ENCODE measurements around the gene TNFRSF12A. TPM values are rescaled to one million over a fixed set of nuclear protein-coding genes. Genes with fewer than 3 reads are reported as not detected.

TNFRSF12A gene
- total and polyA plus RNA-seq, 2 of the 13 experiments (the other 11 are each of a cell fraction or from before 2014, with no cell fraction given), result 61.9 to 66.0 TPM

DNA sequence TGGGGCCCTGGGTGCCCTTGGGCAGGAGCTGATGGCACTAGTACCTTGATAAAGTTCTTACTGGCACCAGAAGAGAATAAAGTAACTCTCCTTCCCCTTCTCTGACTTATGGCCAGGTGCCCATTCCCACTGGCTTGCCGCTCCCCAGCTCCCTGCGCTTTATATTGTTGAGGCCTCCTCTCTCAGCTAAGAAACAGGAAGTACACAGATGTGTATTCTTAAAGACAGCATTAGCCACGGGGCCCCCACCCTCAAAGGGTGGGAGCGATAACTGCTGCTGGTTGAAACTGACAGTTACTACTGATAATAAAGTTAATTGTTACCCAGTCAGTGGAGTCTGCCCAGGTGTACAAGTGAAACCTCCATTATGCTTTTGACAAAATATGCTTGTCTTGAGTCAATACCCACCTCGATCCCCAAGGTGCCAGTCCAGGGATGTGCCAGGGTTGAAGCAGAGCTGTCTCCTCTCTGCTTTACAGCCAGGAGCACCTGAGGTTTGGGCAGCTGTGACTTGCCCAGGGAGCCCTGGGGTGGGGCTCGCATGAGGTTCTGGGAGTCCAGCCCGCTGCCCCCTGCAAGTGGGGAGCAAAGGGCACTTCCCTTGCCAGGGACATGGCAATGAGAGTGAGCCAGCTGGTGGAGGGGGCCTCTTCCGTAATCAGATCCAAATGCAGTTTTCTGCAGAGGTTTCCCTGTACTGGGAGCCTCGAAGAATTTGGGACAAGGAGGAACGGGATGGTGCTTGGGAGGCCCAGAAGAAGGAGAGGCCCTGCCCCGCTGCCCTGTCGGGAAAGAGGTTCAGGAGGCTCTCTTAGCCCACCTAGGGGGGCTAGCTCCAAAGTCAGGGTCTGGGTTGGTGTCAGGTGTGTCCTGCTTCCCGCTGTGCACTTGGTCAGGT lies 12.9 kb upstream of the TNFRSF12A start (continued):
- TF ChIP-seq, protein P1, sequence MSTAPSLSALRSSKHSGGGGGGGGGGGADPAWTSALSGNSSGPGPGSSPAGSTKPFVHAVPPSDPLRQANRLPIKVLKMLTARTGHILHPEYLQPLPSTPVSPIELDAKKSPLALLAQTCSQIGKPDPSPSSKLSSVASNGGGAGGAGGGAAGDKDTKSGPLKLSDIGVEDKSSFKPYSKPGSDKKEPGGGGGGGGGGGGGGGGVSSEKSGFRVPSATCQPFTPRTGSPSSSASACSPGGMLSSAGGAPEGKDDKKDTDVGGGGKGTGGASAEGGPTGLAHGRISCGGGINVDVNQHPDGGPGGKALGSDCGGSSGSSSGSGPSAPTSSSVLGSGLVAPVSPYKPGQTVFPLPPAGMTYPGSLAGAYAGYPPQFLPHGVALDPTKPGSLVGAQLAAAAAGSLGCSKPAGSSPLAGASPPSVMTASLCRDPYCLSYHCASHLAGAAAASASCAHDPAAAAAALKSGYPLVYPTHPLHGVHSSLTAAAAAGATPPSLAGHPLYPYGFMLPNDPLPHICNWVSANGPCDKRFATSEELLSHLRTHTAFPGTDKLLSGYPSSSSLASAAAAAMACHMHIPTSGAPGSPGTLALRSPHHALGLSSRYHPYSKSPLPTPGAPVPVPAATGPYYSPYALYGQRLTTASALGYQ (CRISPR knock-in tag; IDR thresholded peaks at IDR 0.05), result no peak
- TF ChIP-seq ZEB1 (IDR thresholded peaks at IDR 0.05; ENCODE audit: insufficient replicate concordance, low read depth) (peak; percentile 39), XRCC5 (optimal IDR thresholded peaks at IDR 0.05; ENCODE audit: low read length) (no peak), ZNF430 (CRISPR knock-in tag; IDR thresholded peaks at IDR 0.05) (0 out of 2 replicates have a peak, but pooled peaks have one; percentile 6), POLR2G (IDR thresholded peaks at IDR 0.05; ENCODE audit: low read depth, low read length) (peak; percentile 46), NR2F1 (CRISPR knock-in tag; IDR thresholded peaks at IDR 0.05) (0 out of 4 replicates have a peak, but pooled peaks of 1 of the 2 experiments have one; percentile 13), HNF4G (IDR thresholded peaks at IDR 0.05; ENCODE audit: borderline replicate concordance, low read depth, low read length) (peak; percentile 72), HNF4G (CRISPR knock-in tag; IDR thresholded peaks at IDR 0.05; ENCODE audit: borderline replicate concordance, low read depth) (no peak), CHD2 (IDR thresholded peaks at IDR 0.05; ENCODE audit: low read depth, low read length) (no peak), HNF4A (CRISPR knock-in tag; IDR thresholded peaks at IDR 0.05) (peak; percentile 67)
- TF ChIP-seq, protein P2, sequence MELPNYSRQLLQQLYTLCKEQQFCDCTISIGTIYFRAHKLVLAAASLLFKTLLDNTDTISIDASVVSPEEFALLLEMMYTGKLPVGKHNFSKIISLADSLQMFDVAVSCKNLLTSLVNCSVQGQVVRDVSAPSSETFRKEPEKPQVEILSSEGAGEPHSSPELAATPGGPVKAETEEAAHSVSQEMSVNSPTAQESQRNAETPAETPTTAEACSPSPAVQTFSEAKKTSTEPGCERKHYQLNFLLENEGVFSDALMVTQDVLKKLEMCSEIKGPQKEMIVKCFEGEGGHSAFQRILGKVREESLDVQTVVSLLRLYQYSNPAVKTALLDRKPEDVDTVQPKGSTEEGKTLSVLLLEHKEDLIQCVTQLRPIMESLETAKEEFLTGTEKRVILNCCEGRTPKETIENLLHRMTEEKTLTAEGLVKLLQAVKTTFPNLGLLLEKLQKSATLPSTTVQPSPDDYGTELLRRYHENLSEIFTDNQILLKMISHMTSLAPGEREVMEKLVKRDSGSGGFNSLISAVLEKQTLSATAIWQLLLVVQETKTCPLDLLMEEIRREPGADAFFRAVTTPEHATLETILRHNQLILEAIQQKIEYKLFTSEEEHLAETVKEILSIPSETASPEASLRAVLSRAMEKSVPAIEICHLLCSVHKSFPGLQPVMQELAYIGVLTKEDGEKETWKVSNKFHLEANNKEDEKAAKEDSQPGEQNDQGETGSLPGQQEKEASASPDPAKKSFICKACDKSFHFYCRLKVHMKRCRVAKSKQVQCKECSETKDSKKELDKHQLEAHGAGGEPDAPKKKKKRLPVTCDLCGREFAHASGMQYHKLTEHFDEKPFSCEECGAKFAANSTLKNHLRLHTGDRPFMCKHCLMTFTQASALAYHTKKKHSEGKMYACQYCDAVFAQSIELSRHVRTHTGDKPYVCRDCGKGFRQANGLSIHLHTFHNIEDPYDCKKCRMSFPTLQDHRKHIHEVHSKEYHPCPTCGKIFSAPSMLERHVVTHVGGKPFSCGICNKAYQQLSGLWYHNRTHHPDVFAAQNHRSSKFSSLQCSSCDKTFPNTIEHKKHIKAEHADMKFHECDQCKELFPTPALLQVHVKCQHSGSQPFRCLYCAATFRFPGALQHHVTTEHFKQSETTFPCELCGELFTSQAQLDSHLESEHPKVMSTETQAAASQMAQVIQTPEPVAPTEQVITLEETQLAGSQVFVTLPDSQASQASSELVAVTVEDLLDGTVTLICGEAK (IDR thresholded peaks at IDR 0.05), result no peak
- TF ChIP-seq, protein P2 (CRISPR knock-in tag; IDR thresholded peaks at IDR 0.05), result 0 out of 2 replicates have a peak, but pooled peaks have one; percentile 50
- TF ChIP-seq, protein P3, sequence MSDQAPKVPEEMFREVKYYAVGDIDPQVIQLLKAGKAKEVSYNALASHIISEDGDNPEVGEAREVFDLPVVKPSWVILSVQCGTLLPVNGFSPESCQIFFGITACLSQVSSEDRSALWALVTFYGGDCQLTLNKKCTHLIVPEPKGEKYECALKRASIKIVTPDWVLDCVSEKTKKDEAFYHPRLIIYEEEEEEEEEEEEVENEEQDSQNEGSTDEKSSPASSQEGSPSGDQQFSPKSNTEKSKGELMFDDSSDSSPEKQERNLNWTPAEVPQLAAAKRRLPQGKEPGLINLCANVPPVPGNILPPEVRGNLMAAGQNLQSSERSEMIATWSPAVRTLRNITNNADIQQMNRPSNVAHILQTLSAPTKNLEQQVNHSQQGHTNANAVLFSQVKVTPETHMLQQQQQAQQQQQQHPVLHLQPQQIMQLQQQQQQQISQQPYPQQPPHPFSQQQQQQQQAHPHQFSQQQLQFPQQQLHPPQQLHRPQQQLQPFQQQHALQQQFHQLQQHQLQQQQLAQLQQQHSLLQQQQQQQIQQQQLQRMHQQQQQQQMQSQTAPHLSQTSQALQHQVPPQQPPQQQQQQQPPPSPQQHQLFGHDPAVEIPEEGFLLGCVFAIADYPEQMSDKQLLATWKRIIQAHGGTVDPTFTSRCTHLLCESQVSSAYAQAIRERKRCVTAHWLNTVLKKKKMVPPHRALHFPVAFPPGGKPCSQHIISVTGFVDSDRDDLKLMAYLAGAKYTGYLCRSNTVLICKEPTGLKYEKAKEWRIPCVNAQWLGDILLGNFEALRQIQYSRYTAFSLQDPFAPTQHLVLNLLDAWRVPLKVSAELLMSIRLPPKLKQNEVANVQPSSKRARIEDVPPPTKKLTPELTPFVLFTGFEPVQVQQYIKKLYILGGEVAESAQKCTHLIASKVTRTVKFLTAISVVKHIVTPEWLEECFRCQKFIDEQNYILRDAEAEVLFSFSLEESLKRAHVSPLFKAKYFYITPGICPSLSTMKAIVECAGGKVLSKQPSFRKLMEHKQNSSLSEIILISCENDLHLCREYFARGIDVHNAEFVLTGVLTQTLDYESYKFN (CRISPR knock-in tag; conservative IDR thresholded peaks at IDR 0.05), result peak; percentile 72

All from HepG2 (cell line).